Spleen (tissue), 11 donors: ENCODE results near the gene HNF1A. TPM values are rescaled to one million over a fixed set of nuclear protein-coding genes. Genes with fewer than 3 reads are reported as not detected.
"Not testable (repeated sequence)": the region's sequence is repeated elsewhere in the genome, so short reads cannot be mapped to it uniquely, and the experiment has no call there.

ENCODE experiments used
- DNase-seq: peaks from one replicate; pipeline ENCODE4 v3.0.0-alpha.2; 2020
- H3K27ac ChIP-seq, 8 donors: fragments of 200-600 bp; sonication (generic) in 7 of 8; 1 replicate in 4 of 8; 2 replicates in 4 of 8; pipeline versions ENCODE4 v1.5.0 to v1.8.0; 2016 to 2021; ENCODE audit warnings: inconsistent platforms in 4 of 8, mild to moderate bottlenecking in 4 of 8, moderate library complexity in 1 of 8
- H3K27me3 ChIP-seq, 7 donors: fragments of 200-600 bp; sonication (generic) in 6 of 7; replicated peaks in 1 of 7; 1 replicate in 4 of 7; 2 replicates in 3 of 7; pipeline versions ENCODE4 v1.5.0 to v1.8.0; 2016 to 2021; ENCODE audit warnings: inconsistent platforms in 3 of 7, mild to moderate bottlenecking in 1 of 7
- H3K36me3 ChIP-seq, 6 donors: fragments of 200-600 bp; sonication (generic) in 5 of 6; 1 replicate in 4 of 6; 2 replicates in 2 of 6; pipeline versions ENCODE4 v1.5.0 to v1.8.0; 2016 to 2021; ENCODE audit warnings: inconsistent platforms in 2 of 6
- H3K4me1 ChIP-seq, 6 donors: fragments of 200-600 bp; sonication (generic) in 5 of 6; 1 replicate in 3 of 6; 2 replicates in 3 of 6; pipeline versions ENCODE4 v1.5.0 to v1.8.0; 2016 to 2021; ENCODE audit warnings: inconsistent platforms in 3 of 6
- H3K4me3 ChIP-seq, 8 donors: fragments of 200-600 bp; sonication (generic) in 7 of 8; 1 replicate in 4 of 8; 2 replicates in 4 of 8; pipeline versions ENCODE4 v1.5.0 to v1.8.0; 2016 to 2021; ENCODE audit warnings: inconsistent platforms in 4 of 8, mild to moderate bottlenecking in 4 of 8, moderate library complexity in 2 of 8
- H3K9me3 ChIP-seq, 8 donors: fragments of 200-600 bp; sonication (generic) in 7 of 8; 1 replicate in 4 of 8; 2 replicates in 4 of 8; pipeline versions ENCODE4 v1.5.0 to v1.8.0; 2016 to 2021; ENCODE audit warnings: inconsistent platforms in 4 of 8
- POLR2A ChIP-seq, 3 donors: fragments of 450-650 bp; IDR thresholded peaks; one replicate each; pipeline ENCODE4 v1.5.1; 2017; ENCODE audit warnings: antibody characterized with exemption in 3 of 3, mild to moderate bottlenecking in 1 of 3
- POLR2AphosphoS5 ChIP-seq, 3 donors: sonication (generic); formaldehyde crosslinking; IDR thresholded peaks; one replicate each; pipeline ENCODE4 v1.5.1; 2017; ENCODE audit warnings: antibody characterized with exemption in 3 of 3
- WGBS, 5 donors: extraction: QIAGEN DNeasy Blood & Tissue Kit in 3 of 5; methylation state at CpG; one replicate each; pipeline versions ENCODE4 v1.1.5 to v1.1.7; 2013 to 2018; 5-methylcytosine and 5-hydroxymethylcytosine counted together
- intact Hi-C: fragments of 100-400 bp; cut with DNase I; formaldehyde crosslinking; loops from one replicate; pipeline ENCODE4 v1.15.0; 2023; ENCODE audit warnings: low total_unique reads
- polyA plus RNA-seq, 3 donors: library from polyadenylated mRNA; stranded (reverse); fragments of 200-250 nt; gene quantifications; one replicate each; pipeline ENCODE4 v1.2.1, GENCODE V29; 2013
- total RNA-seq, 7 donors: library from RNA; depleted of rRNA in 3 of 7; stranded (reverse); fragments of >200 nt in 3 of 7; fragmentation: NEBNext Ultra II Directional in 4 of 7; extraction: Animal tissue kit (Norgen Biotek cat#: 25700) in 4 of 7; gene quantifications; one replicate each; pipeline versions ENCODE4 v1.1.0 to v1.2.1, GENCODE V29; 2016 to 2021
- TF ChIP-seq, protein P1 (sequence below), 11 experiments: fragments of 200-600 bp in 7 of 11; fragments of 450-650 bp in 4 of 11; sonication (generic) in 4 of 11; IDR thresholded peaks in 8 of 11; conservative IDR thresholded peaks in 3 of 11; 1 replicate in 7 of 11; 2 replicates in 4 of 11; pipeline versions ENCODE4 v1.4.0 to v1.8.0; 2016 to 2021; ENCODE audit warnings: antibody characterized with exemption in 11 of 11, inconsistent platforms in 4 of 11, mild to moderate bottlenecking in 1 of 11
- donor health status: healthy with polysubstance abuse.
- donor health status: DM: no; HTN: no; CAD: no; lungs with moderate emphysema.
- donor health status: DM: no; HTN: no; CAD: no.
- donor health status: Bipolar disorder and iron deficiency.
- donor health status: healthy.
- donor health status: DM: no; HTN: no; CAD: no.
- donor health status: DM: yes; HTN: yes; CAD: no.

Gene HNF1A
- total and polyA plus RNA-seq, 10 donors: not detected

DNA sequence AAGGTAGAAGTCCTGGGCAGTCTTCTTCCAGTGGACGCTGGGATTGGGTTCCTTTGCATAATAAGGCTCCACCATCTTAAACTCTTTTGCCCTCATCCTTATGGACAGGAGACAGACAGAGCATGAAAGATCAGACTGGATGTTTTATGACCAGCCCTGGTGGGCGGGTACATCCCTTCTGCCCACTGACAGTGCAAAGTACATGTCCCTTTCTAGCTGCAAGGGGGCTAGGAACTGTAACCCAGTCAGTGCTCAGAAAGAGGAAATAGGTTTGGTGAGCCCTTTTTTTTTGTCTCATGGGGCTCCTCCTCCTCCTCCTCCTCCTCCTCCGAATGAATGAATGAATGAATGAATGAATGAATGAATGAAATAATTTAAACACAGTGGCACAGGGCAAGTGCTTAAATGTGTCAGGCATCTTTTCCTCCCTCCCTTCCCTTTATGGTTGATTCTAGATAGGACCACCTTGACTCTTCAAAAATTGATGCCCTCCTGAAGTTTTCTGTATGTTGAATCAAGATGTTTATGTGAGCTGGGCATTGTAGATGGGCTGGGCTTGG, 36.4 kb upstream of the HNF1A start:
- no peak for DNase-seq
- no peak for TF ChIP-seq POLR2A (IDR thresholded peaks at IDR 0.05)
- TF ChIP-seq POLR2AphosphoS5 (IDR thresholded peaks at IDR 0.05): no peak
- TF ChIP-seq, protein P1, sequence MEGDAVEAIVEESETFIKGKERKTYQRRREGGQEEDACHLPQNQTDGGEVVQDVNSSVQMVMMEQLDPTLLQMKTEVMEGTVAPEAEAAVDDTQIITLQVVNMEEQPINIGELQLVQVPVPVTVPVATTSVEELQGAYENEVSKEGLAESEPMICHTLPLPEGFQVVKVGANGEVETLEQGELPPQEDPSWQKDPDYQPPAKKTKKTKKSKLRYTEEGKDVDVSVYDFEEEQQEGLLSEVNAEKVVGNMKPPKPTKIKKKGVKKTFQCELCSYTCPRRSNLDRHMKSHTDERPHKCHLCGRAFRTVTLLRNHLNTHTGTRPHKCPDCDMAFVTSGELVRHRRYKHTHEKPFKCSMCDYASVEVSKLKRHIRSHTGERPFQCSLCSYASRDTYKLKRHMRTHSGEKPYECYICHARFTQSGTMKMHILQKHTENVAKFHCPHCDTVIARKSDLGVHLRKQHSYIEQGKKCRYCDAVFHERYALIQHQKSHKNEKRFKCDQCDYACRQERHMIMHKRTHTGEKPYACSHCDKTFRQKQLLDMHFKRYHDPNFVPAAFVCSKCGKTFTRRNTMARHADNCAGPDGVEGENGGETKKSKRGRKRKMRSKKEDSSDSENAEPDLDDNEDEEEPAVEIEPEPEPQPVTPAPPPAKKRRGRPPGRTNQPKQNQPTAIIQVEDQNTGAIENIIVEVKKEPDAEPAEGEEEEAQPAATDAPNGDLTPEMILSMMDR (IDR thresholded peaks at IDR 0.05 in 8 of 11, conservative IDR thresholded peaks at IDR 0.05 in 3 of 11): no peak

DNA sequence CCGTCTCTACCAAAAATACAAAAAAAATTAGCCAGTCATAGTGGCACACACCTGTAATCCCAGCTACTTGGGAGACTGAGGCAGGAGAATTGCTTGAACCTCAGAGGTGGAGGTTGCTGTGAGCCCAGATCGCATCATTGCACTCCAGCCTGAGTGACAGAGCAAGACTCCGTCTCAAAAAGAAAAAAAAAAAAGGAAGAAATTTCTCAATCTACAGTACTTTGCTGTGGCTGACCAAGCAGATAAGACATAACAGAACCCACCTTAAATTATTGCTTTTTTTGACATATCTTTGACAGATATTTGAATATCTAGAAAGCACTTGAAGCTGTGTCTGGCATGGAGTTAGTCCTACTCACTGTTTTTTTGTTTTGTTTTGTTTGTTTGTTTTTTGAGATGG, 34.9 kb upstream of the HNF1A start:
- no peaks in the 10 kb centered on the region for H3K36me3 ChIP-seq
- H3K4me3 ChIP-seq: no peak overlapping the region
- intact Hi-C loops: no loop called here
- peaks cover 0 to 3% (median 0%) of the 10 kb centered on the region in 7 donors for H3K27me3 ChIP-seq
- H3K27ac ChIP-seq: no peak overlapping the region
- 62 to 74% (median 71%) methylated on average over 3 of the region's 3 CpGs for WGBS, 5 donors
- H3K9me3 ChIP-seq: no peaks in the 10 kb centered on the region
- peaks cover 0 to 19% (median 6%) of the 10 kb centered on the region in 6 donors for H3K4me1 ChIP-seq
- no peak for DNase-seq
- no peak for TF ChIP-seq POLR2AphosphoS5 (IDR thresholded peaks at IDR 0.05)

More for the DNA sequence above, 36.4 kb upstream of the HNF1A start:
- H3K27me3 ChIP-seq: peaks cover 0 to 8% (median 0%) of the 10 kb centered on the region in 7 donors
- intact Hi-C loops: no loop called here
- H3K27ac ChIP-seq: no peak overlapping the region
- no peaks in the 10 kb centered on the region for H3K9me3 ChIP-seq
- H3K4me1 ChIP-seq: peaks cover 0 to 25% (median 7%) of the 10 kb centered on the region in 6 donors
- H3K4me3 ChIP-seq: no peak overlapping the region
- no peaks in the 10 kb centered on the region for H3K36me3 ChIP-seq
- 48 to 68% (median 57%) methylated on average over 3 of the region's 3 CpGs for WGBS, 5 donors

DNA sequence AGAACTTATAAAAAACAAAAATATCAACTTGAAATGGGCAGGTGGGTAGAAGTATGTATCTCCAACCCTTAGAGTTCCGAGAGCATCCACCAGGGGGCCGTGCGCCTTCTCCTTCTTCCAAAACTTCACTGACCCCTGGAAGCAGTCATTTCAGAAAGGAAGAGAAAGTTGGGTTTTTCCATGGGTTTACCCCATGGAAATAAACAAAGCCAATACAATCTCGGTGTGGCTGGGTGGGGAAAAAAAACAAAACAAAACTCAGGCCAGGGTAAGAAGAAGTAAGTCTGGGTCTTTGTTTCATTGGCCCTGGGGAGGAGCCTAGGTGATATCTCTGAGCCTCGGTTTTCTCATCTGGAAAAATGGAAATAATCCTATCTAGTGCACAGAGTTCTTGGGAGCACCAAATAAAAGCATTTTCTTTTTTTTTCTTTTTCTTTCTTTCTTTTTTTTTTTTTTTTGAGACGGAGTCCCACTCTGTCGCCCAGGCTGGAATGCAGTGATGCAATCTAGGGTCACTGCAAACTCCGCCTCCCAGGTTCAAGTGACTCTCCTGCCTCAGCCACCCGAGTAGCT, 33.6 kb upstream of the HNF1A start:
- Histone ChIP-seq H3K27ac (no peak overlapping the region), H3K4me1 (peaks cover 0 to 13% (median 3%) of the 10 kb centered on the region in 6 donors), H3K4me3 (no peak overlapping the region), H3K9me3 (no peaks in the 10 kb centered on the region), H3K27me3 (no peaks in the 10 kb centered on the region), H3K36me3 (no peaks in the 10 kb centered on the region)
- 46 to 54% (median 52%) methylated on average over 9 of the region's 9 CpGs for WGBS, 5 donors
- TF ChIP-seq POLR2A (IDR thresholded peaks at IDR 0.05) (no peak), POLR2AphosphoS5 (IDR thresholded peaks at IDR 0.05) (no peak)
- TF ChIP-seq, protein P1 (IDR thresholded peaks at IDR 0.05 in 8 of 11, conservative IDR thresholded peaks at IDR 0.05 in 3 of 11): peak; percentile 21 to 75 (median 66)
- intact Hi-C loops: no loop called here
- peak; percentile 71 for DNase-seq

DNA sequence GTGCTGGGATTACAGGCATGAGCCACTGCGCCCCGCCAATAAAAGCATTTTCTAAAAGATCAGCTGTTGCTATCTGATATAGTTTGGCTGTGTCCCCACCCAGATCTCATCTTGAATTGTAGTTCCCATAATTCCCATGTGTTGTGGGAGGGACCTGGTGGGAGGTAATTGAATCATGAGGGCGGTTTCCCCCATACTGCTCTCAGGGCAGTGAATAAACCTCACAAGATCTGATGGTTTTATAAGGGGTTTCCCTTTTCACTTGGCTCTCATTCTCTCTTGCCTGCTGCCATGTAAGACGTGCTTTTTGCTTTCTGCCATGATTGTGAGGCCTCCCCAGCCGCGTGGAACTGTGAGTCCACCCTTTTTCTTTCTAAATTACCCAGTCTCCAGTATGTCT, 32.8 kb upstream of the HNF1A start:
- H3K36me3 ChIP-seq, DNase-seq, H3K27me3 ChIP-seq, H3K27ac ChIP-seq, intact Hi-C loops, H3K4me3 ChIP-seq, H3K4me1 ChIP-seq, H3K9me3 ChIP-seq: not testable (repeated sequence)
- WGBS, 5 donors: 86 to 91% (median 90%) methylated on average over 6 of the region's 6 CpGs

DNA sequence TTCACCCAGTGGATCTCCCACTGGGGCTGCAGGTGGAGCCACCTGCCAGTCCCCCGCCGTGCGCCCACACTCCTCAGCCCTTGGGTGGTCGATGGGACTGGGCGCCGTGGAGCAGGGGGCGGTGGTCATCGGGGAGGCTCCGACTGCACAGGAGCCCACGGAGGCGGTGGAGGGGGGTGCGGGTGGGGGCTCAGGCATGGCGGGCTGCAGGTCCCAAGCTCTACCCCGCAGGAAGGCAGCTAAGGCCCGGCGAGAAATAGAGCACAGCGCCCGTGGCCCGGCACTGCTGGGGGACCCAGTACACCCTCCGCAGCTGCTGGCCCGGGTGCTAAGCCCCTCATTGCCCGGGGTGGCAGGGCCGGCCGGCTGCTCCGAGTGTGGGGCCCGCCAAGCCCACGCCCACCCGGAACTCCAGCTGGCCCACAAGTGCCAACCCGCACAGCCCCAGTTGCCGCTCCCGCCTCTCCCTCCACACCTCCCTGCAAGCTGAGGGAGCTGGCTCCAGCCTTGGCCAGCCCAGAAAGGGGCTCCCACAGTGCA, 28.0 kb upstream of the HNF1A start:
- DNase-seq: peak; percentile 30
- WGBS, 5 donors: 95 to 98% (median 96%) methylated on average over 21 to 31 of the region's 31 CpGs
- H3K9me3 ChIP-seq, H3K4me1 ChIP-seq, intact Hi-C loops, H3K4me3 ChIP-seq, H3K27me3 ChIP-seq, H3K36me3 ChIP-seq, H3K27ac ChIP-seq: not testable (repeated sequence)
